GM12891 (cell line): ENCODE measurements around the gene VSIG10.

Experiments
- POLR2A ChIP-seq: IDR thresholded peaks from 2 replicates; pipeline ENCODE4 v1.6.1; 2011; ENCODE audit warnings: low read depth, low read length, control low read depth
- POLR2AphosphoS5 ChIP-seq: IDR thresholded peaks from 2 replicates; pipeline ENCODE4 v1.6.1; 2011; ENCODE audit warnings: low read depth, low read length, control low read depth
- SPI1 ChIP-seq: IDR thresholded peaks from 2 replicates; pipeline ENCODE4 v1.6.1; 2011; ENCODE audit warnings: low read depth, low read length, control low read depth
- TAF1 ChIP-seq: IDR thresholded peaks from 2 replicates; pipeline ENCODE4 v1.6.1; 2011; ENCODE audit warnings: low read depth, low read length, control low read depth

GRCh38 chr12:118145113-118145797 lies 41.4 kb upstream of the VSIG10 start:
- TF ChIP-seq POLR2A (no peak; the same call in 1 of the 2 replicates), POLR2AphosphoS5 (no peak), TAF1 (no peak), SPI1 (peak; percentile 59; the same call in 1 of the 2 replicates)
